Thyroid gland (tissue), 4 donors: ENCODE results near the gene PPM1N. TPM values are rescaled to one million over a fixed set of nuclear protein-coding genes. Genes with fewer than 3 reads are reported as not detected.

Experiments
- DNase-seq, 2 donors: peaks; one replicate each; pipeline ENCODE4 v3.0.0-alpha.2; 2019
- H3K27ac ChIP-seq, 3 donors: fragments of 200-600 bp; sonication (generic); 1 replicate in 2 of 3; 2 replicates in 1 of 3; pipeline ENCODE4 v1.5.1; 2016 to 2019; ENCODE audit warnings: mild to moderate bottlenecking in 1 of 3, moderate library complexity in 1 of 3
- H3K27me3 ChIP-seq: fragments of 200-600 bp; sonication (generic); one replicate; pipeline ENCODE4 v1.5.1; 2019
- H3K36me3 ChIP-seq, 2 donors: fragments of 200-600 bp; sonication (generic); one replicate each; pipeline ENCODE4 v1.5.1; 2016 to 2019
- H3K4me1 ChIP-seq, 2 donors: fragments of 200-600 bp; sonication (generic); one replicate each; pipeline ENCODE4 v1.5.1; 2017 to 2019
- H3K4me3 ChIP-seq, 3 donors: fragments of 200-600 bp; sonication (generic); replicated peaks in 1 of 3; 1 replicate in 2 of 3; 2 replicates in 1 of 3; pipeline ENCODE4 v1.5.1; 2016; ENCODE audit warnings: mild to moderate bottlenecking in 1 of 3
- H3K9me3 ChIP-seq: fragments of 200-600 bp; sonication (generic); one replicate; pipeline ENCODE4 v1.5.1; 2017
- POLR2A ChIP-seq, 2 donors: fragments of 450-650 bp; IDR thresholded peaks; one replicate each; pipeline ENCODE4 v1.6.1; 2017; ENCODE audit warnings: antibody characterized with exemption in 2 of 2, mild to moderate bottlenecking in 2 of 2, moderate library complexity in 1 of 2
- WGBS, 2 donors: methylation state at CpG; one replicate each; pipeline ENCODE4 v1.1.5; 2017; 5-methylcytosine and 5-hydroxymethylcytosine counted together
- intact Hi-C: fragments of 100-400 bp; cut with DNase I; formaldehyde crosslinking; loops from one replicate; pipeline ENCODE4 v1.15.1; 2023
- total RNA-seq, 4 donors: library from RNA; depleted of rRNA; stranded (reverse); fragments of >200 nt; gene quantifications; one replicate each; pipeline ENCODE4 v1.2.3, GENCODE V29; 2016
- TF ChIP-seq, protein P1 (sequence below), 6 experiments: fragments of 200-600 bp in 3 of 6; fragments of 450-650 bp in 3 of 6; sonication (generic) in 3 of 6; IDR thresholded peaks; one replicate each; pipeline ENCODE4 v1.5.1; 2016 to 2019; ENCODE audit warnings: antibody characterized with exemption in 6 of 6, mild to moderate bottlenecking in 2 of 6, inconsistent platforms in 1 of 6, moderate library complexity in 1 of 6

PPM1N gene
- total RNA-seq, 4 donors from 2014 or later = 0.73 to 1.1 TPM; not detected in 2

DNA sequence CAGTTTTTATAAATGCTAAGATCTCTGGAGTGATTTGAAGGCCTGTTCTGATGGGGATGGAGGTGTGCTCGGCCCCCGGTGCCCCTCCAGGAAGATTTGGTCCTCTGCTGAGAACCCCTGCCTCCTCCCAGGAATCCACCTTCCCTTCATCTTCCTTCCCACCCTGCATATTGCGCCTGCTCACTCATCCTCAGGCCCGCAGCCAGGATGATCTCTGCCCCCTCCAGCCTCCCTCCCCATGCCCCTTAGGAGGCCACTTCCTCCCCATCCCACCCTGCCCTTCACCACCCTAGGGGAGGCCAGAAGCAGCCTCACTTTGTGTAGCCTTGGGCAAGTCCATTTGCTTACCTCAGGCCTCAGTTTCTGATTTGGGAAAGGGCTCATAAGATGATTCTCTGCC is 28.7 kb downstream of the PPM1N start:
- H3K36me3 ChIP-seq = peaks cover 4 to 18% of the 10 kb centered on the region in 2 donors
- no peak overlapping the region for H3K27ac ChIP-seq
- WGBS, 2 donors = 83 to 95% methylated on average over 4 of the region's 4 CpGs
- peaks cover 10 to 15% of the 10 kb centered on the region in 2 donors for H3K4me1 ChIP-seq
- no peaks in the 10 kb centered on the region for H3K9me3 ChIP-seq
- no peak for DNase-seq
- H3K4me3 ChIP-seq = no peak overlapping the region
- TF ChIP-seq, protein P1, sequence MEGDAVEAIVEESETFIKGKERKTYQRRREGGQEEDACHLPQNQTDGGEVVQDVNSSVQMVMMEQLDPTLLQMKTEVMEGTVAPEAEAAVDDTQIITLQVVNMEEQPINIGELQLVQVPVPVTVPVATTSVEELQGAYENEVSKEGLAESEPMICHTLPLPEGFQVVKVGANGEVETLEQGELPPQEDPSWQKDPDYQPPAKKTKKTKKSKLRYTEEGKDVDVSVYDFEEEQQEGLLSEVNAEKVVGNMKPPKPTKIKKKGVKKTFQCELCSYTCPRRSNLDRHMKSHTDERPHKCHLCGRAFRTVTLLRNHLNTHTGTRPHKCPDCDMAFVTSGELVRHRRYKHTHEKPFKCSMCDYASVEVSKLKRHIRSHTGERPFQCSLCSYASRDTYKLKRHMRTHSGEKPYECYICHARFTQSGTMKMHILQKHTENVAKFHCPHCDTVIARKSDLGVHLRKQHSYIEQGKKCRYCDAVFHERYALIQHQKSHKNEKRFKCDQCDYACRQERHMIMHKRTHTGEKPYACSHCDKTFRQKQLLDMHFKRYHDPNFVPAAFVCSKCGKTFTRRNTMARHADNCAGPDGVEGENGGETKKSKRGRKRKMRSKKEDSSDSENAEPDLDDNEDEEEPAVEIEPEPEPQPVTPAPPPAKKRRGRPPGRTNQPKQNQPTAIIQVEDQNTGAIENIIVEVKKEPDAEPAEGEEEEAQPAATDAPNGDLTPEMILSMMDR (IDR thresholded peaks at IDR 0.05) = no peak
- H3K27me3 ChIP-seq = no peaks in the 10 kb centered on the region
- intact Hi-C loops = loop anchor here (10.0 kb wide), 1 partner anchor 158 kb away; no protein-coding TSS in a partner anchor

DNA sequence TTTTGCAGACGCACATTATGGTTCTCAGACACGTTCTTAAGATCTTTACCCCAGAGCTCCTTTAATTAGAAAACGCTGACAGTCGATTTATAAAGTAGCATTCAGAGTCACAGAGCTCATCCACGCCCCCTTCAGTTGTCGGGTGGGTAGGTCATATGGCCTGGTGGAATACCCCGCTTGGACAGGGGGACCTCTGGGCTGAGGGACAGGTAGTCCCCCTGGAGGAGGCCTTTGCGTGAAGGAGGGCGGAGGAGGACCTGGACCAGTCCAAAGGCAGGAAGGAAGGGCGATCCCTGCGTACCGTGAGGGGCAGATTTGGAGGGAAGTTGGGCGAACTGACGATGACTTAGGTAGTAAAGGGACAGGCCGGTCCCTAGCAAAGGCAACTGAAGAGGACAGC is 29.5 kb downstream of the PPM1N start:
- Histone ChIP-seq H3K36me3 (peaks cover 0 to 13% of the 10 kb centered on the region in 2 donors), H3K9me3 (no peaks in the 10 kb centered on the region), H3K4me3 (no peak overlapping the region), H3K4me1 (peaks cover 10 to 15% of the 10 kb centered on the region in 2 donors), H3K27ac (no peak overlapping the region), H3K27me3 (no peaks in the 10 kb centered on the region)
- intact Hi-C loops = loop anchor here (10.0 kb wide), 1 partner anchor 157 kb away; no protein-coding TSS in a partner anchor
- no peak for TF ChIP-seq POLR2A (IDR thresholded peaks at IDR 0.05)
- TF ChIP-seq, protein P1 (IDR thresholded peaks at IDR 0.05) = no peak
- no peak for DNase-seq
- 81 to 82% methylated on average over 15 of the region's 15 CpGs for WGBS, 2 donors

DNA sequence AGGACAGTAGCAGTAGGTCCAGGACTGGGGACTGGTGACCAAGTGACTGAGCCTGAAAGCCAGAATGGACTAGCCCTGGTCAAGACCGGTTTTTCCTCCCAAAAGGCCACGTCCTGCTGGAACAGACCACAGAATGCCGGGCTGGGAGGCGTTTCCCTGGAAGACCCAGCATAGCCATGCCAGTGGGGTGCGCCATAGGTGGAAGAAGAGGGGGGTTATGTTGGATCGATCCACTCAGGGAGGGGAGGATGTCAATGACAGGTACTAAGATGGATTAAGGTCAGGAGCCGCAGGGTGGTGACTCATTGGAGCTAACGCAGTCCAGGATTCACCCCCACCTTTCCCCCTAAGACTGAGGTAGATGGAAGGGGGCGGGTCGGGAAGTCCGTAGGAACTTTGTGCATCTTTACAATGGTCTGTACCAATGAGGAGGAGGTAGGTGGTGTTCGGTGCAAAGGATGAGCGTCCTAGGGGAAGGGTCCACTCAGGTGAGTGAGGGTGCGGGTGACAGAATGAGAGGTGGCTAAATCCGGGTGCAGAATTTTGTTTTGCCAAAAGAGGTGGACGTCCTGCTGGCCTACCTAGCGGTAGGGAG is 30.0 kb downstream of the PPM1N start:
- peaks cover 0 to 12% of the 10 kb centered on the region in 2 donors for H3K36me3 ChIP-seq
- H3K27me3 ChIP-seq = no peaks in the 10 kb centered on the region
- H3K4me3 ChIP-seq = no peak overlapping the region
- no peak overlapping the region for H3K27ac ChIP-seq
- peak in 1 of 2 donors; percentile 33 for DNase-seq
- TF ChIP-seq POLR2A (IDR thresholded peaks at IDR 0.05) = no peak
- TF ChIP-seq, protein P1 (IDR thresholded peaks at IDR 0.05) = no peak
- WGBS, 2 donors = 31% methylated on average over 17 of the region's 17 CpGs
- intact Hi-C loops = loop anchor here (10.0 kb wide), 1 partner anchor 157 kb away; no protein-coding TSS in a partner anchor
- H3K9me3 ChIP-seq = no peaks in the 10 kb centered on the region
- H3K4me1 ChIP-seq = peaks cover 10 to 15% of the 10 kb centered on the region in 2 donors

DNA sequence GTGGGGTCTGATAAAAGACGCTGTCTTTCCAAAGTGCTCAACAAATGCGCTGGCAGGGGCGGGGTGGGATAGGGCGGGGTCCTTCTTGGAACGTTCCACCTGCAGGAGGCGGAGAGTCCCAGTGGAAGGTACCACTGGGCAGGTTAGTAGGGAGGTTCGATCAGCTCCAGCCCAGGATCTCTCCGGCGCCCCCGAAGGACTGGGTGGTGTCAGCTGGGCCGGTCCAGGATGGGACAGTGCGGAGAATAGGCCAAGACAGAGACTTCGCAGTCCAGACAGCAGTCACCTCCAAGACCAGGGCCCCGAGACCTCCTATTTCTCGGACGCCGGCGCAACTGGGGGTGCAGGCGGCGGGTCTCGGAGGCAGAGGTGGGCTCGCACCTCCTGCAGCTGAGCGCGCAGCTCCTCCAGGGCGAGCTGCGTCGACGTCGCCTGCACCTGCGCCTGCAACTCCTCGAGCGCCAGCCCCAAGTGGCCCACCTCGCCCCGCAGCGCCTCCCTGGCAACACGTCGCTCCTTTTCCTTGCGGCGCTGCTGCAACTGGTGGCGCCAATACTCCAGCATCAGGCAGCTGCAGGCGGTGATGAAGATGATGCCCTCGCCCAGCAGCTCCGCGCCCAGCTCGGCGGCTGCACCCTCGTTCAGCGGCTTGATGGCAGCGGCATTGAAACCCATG is 30.6 kb downstream of the PPM1N start:
- Histone ChIP-seq H3K36me3 (peaks cover 0 to 12% of the 10 kb centered on the region in 2 donors), H3K9me3 (no peaks in the 10 kb centered on the region), H3K27ac (no peak overlapping the region), H3K27me3 (no peaks in the 10 kb centered on the region), H3K4me3 (peak overlapping the region in 1 of 3 donors; percentile 23), H3K4me1 (peaks cover 10 to 15% of the 10 kb centered on the region in 2 donors)
- TF ChIP-seq, protein P1 (IDR thresholded peaks at IDR 0.05) = no peak
- no peak for TF ChIP-seq POLR2A (IDR thresholded peaks at IDR 0.05)
- DNase-seq = peak; percentile 65 to 70
- 3 to 7% methylated on average over 13 to 32 of the region's 49 CpGs for WGBS, 2 donors
- intact Hi-C loops = loop anchor here (10.0 kb wide), 1 partner anchor 156 kb away; no protein-coding TSS in a partner anchor

DNA sequence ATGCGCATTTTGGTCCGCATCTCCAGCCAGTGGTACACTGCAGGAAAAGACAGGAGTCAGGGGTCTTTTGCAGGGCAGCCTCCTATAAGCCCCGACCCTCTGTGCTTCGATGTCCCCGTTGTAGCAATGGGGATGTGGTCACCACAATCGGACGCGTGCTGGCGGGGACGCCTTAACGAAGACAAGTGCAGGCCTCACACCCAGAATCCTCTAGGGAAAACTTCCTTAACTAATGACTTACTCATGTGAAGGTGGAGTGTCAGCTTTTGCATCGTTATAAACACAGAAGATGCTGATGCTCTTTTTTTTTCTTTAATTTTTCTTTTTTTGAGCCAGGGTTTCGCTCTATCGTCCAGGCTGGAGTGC is 31.2 kb downstream of the PPM1N start:
- no peak for TF ChIP-seq POLR2A (IDR thresholded peaks at IDR 0.05)
- TF ChIP-seq, protein P1 (IDR thresholded peaks at IDR 0.05) = no peak
- Histone ChIP-seq H3K9me3 (no peaks in the 10 kb centered on the region), H3K4me1 (peaks cover 10 to 15% of the 10 kb centered on the region in 2 donors), H3K27ac (no peak overlapping the region), H3K4me3 (no peak overlapping the region), H3K27me3 (no peaks in the 10 kb centered on the region), H3K36me3 (peaks cover 0 to 12% of the 10 kb centered on the region in 2 donors)
- DNase-seq = no peak
- intact Hi-C loops = loop anchor here (10.0 kb wide), 1 partner anchor 155 kb away; no protein-coding TSS in a partner anchor
- 31 to 35% methylated on average over 12 to 13 of the region's 14 CpGs for WGBS, 2 donors
